ENCODE results near the gene CTTN. TPM values are rescaled to one million over a fixed set of nuclear protein-coding genes. Genes with fewer than 3 reads are reported as not detected.

CTTN gene
- total and polyA plus RNA-seq, 12 donors: 68.5 to 173 (median 146) TPM

- peaks cover 0 to 52% (median 0%) of the 10 kb centered on the region in 7 donors for H3K27me3 ChIP-seq
- DNase-seq (no peak), ATAC-seq (no peak)
- TF ChIP-seq CTCF (IDR thresholded peaks at IDR 0.05): no peak
- peaks cover 0 to 6% (median 0%) of the 10 kb centered on the region in 9 donors for H3K4me1 ChIP-seq
- 94 to 96% methylated on average over 20 of the region's 20 CpGs for WGBS, 2 donors
- intact Hi-C loops (cut with DNase I): no loop called here
- H3K4me3 ChIP-seq: no peak overlapping the region
- H3K9me3 ChIP-seq: no peaks in the 10 kb centered on the region
- H3K27ac ChIP-seq: no peak overlapping the region
- H3K36me3 ChIP-seq: peaks cover 6 to 100% (median 91%) of the 10 kb centered on the region in 9 donors
Observed at GRCh38 chr11:70416881-70417280, 18.6 kb downstream of the CTTN start.

- no peaks in the 10 kb centered on the region for H3K9me3 ChIP-seq
- 94 to 97% methylated on average over 12 of the region's 12 CpGs for WGBS, 2 donors
- intact Hi-C loops (cut with DNase I): no loop called here
- peaks cover 0 to 52% (median 0%) of the 10 kb centered on the region in 7 donors for H3K27me3 ChIP-seq
- DNase-seq (no peak), ATAC-seq (no peak)
- peaks cover 4 to 100% (median 84%) of the 10 kb centered on the region in 9 donors for H3K36me3 ChIP-seq
- H3K4me3 ChIP-seq: no peak overlapping the region
- peaks cover 0 to 6% (median 0%) of the 10 kb centered on the region in 9 donors for H3K4me1 ChIP-seq
- TF ChIP-seq CTCF (IDR thresholded peaks at IDR 0.05): no peak
- no peak overlapping the region for H3K27ac ChIP-seq
Observed at GRCh38 chr11:70418130-70418529, 19.8 kb downstream of the CTTN start.

GRCh38 chr11:70419307-70420007 lies 21.1 kb downstream of the CTTN start:
- Histone ChIP-seq H3K27me3 (peaks cover 0 to 43% (median 0%) of the 10 kb centered on the region in 7 donors), H3K27ac (no peak overlapping the region), H3K9me3 (no peaks in the 10 kb centered on the region), H3K4me1 (peaks cover 0 to 10% (median 0%) of the 10 kb centered on the region in 9 donors), H3K36me3 (peaks cover 3 to 100% (median 77%) of the 10 kb centered on the region in 9 donors), H3K4me3 (no peak overlapping the region)
- DNase-seq (no peak), ATAC-seq (no peak)
- 91 to 92% methylated on average over 17 of the region's 17 CpGs for WGBS, 2 donors
- no peak for TF ChIP-seq CTCF (IDR thresholded peaks at IDR 0.05)
- intact Hi-C loops (cut with DNase I): no loop called here

GRCh38 chr11:70420008-70420464 lies 21.7 kb downstream of the CTTN start:
- TF ChIP-seq CTCF (IDR thresholded peaks at IDR 0.05): no peak
- no peak for DNase-seq
- ATAC-seq: peak in 2 of 8 donors; percentile 44 to 46
- Histone ChIP-seq H3K4me1 (peaks cover 0 to 10% (median 0%) of the 10 kb centered on the region in 9 donors), H3K27me3 (peaks cover 0 to 41% (median 0%) of the 10 kb centered on the region in 7 donors), H3K4me3 (no peak overlapping the region), H3K27ac (no peak overlapping the region), H3K9me3 (no peaks in the 10 kb centered on the region), H3K36me3 (peaks cover 3 to 100% (median 75%) of the 10 kb centered on the region in 9 donors)
- intact Hi-C loops (cut with DNase I): no loop called here
- 70 to 71% methylated on average over 14 of the region's 14 CpGs for WGBS, 2 donors
